Naive B cell (primary cell): ENCODE results near the gene KLF3. TPM values are rescaled to one million over a fixed set of nuclear protein-coding genes. Genes with fewer than 3 reads are reported as not detected.

Source experiments
- ATAC-seq, 2 donors: fragments of 150-1000 bp; cut with Tn5 transposase; 2 replicates each; pipeline ENCODE4 v1.10.0; 2021; ENCODE audit warnings: low read depth in 2 of 2, mild to moderate bottlenecking in 2 of 2, moderate library complexity in 2 of 2
- DNase-seq: peaks from one replicate; pipeline ENCODE4 v3.0.0; 2022
- H3K27ac Mint-ChIP-seq, 6 donors: one replicate each; pipeline ENCODE4 v1.8.0; 2020 to 2022; ENCODE audit warnings: mild to moderate bottlenecking in 6 of 6, mixed read lengths in 6 of 6, moderate library complexity in 5 of 6, inconsistent platforms in 2 of 6
- H3K27me3 Mint-ChIP-seq, 3 donors: one replicate each; pipeline ENCODE4 v1.8.0; 2021 to 2022; ENCODE audit warnings: mixed read lengths in 3 of 3, mild to moderate bottlenecking in 1 of 3
- H3K36me3 Mint-ChIP-seq, 2 donors: one replicate each; pipeline ENCODE4 v1.8.0; 2020 to 2022; ENCODE audit warnings: mixed read lengths in 2 of 2, inconsistent platforms in 1 of 2, mild to moderate bottlenecking in 1 of 2
- H3K4me1 Mint-ChIP-seq, 3 donors: one replicate each; pipeline ENCODE4 v1.8.0; 2020 to 2022; ENCODE audit warnings: mixed read lengths in 3 of 3, inconsistent platforms in 1 of 3, mild to moderate bottlenecking in 1 of 3, moderate library complexity in 1 of 3
- H3K4me3 Mint-ChIP-seq, 8 donors: one replicate each; pipeline ENCODE4 v1.8.0; 2020 to 2022; ENCODE audit warnings: mild to moderate bottlenecking in 8 of 8, mixed read lengths in 8 of 8, moderate library complexity in 8 of 8, inconsistent platforms in 2 of 8
- H3K9me3 Mint-ChIP-seq, 7 donors: one replicate each; pipeline ENCODE4 v1.8.0; 2020 to 2022; ENCODE audit warnings: mixed read lengths in 7 of 7, mild to moderate bottlenecking in 5 of 7, inconsistent platforms in 2 of 7, moderate library complexity in 1 of 7
- polyA plus RNA-seq, 6 donors: library from polyadenylated mRNA; unstranded; fragments of 300-500 nt; fragmentation: Illumina TruSeq; gene quantifications; one replicate each; pipeline ENCODE4 v1.2.3, GENCODE V29; 2021; ENCODE audit warnings: low read depth in 6 of 6

The KLF3 gene
- polyA plus RNA-seq, 6 donors from 2014 or later = 34.3 to 91.0 (median 58.5) TPM

DNA sequence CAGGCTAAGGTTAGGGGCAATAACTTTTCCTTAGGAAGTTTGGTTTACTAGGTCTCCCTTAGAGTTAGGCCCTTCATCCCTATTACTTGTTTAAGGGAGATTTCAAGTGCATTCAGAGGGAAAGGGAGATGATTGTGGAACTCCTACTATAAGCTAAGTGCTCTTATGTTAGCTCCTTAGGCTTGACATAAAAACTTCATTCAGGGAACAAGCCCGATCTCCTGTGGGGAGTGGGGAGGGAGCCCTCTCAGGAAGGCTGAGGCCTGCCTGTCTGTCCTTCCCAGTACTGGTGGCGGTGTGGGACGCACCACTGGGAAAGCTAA is 8.0 kb downstream of the KLF3 start:
- peak overlapping the region; percentile 6 to 96 (median 85) for H3K27ac Mint-ChIP-seq
- ATAC-seq = no peak
- no peaks in the 10 kb centered on the region for H3K9me3 Mint-ChIP-seq
- no peaks in the 10 kb centered on the region for H3K27me3 Mint-ChIP-seq
- DNase-seq = no peak
- peak overlapping the region in 6 of 8 donors; percentile 18 to 82 (median 60) for H3K4me3 Mint-ChIP-seq
- H3K4me1 Mint-ChIP-seq = peaks cover 71 to 82% (median 77%) of the 10 kb centered on the region in 3 donors
- no peaks in the 10 kb centered on the region for H3K36me3 Mint-ChIP-seq

GRCh38 chr4:38672397-38673129 is 8.6 kb downstream of the KLF3 start:
- Mint-ChIP-seq H3K27me3 (no peaks in the 10 kb centered on the region), H3K4me3 (peak overlapping the region in 7 of 8 donors; percentile 27 to 82 (median 63))
- no peak for DNase-seq

GRCh38 chr4:38673130-38673978 is 9.4 kb downstream of the KLF3 start:
- H3K4me3 Mint-ChIP-seq = peak overlapping the region in 7 of 8 donors; percentile 33 to 82 (median 65)

More at GRCh38 chr4:38672397-38673129, 8.6 kb downstream of the KLF3 start:
- Mint-ChIP-seq H3K27ac (peak overlapping the region; percentile 84 to 96 (median 88)), H3K36me3 (no peaks in the 10 kb centered on the region), H3K9me3 (no peaks in the 10 kb centered on the region), H3K4me1 (peaks cover 69 to 80% (median 77%) of the 10 kb centered on the region in 3 donors)
- ATAC-seq = no peak

DNA sequence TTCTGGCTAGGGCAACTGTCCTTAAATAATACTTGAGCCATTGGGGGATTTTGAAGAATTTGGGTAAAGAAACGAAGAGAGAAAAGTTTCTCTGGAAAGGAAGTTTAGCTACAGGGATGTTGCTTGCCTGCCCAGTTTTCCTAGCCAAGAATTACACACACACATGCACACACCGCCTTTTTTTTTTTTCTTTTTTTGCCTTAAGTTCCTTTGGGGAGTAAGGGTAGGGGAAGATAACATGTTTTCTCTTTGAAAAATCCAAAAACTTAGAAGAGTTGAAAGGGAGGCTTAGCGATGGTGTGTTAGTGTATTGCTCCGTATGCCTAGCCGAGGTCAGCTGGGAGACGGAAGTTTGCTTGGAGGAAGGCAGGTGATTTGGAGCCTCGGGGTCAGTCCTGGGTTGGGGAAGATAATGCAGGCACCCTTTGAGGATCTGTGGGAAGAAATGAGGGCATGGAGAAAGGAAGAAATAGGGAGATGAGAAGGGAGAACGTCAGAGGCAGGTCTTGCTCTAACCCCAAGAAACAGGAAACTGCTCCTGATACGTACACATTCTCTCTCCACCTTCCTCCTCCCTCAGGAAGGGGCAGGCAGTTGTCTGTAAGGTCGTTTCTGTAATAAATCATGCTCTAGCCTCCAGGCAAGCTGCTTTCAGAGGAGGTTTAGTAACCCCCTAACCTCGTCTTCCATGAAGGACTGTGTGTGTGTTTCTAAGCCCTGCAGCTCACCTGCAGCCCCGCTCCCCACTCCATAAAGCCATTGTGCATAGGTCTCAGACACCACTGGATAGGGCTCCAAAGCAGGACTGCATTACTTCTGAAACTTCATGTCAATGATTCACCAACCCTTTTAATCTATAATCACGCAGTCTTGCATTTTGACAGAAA is 10.5 kb downstream of the KLF3 start:
- peak overlapping the region; percentile 48 to 93 (median 84) for H3K27ac Mint-ChIP-seq
- ATAC-seq = no peak

More at GRCh38 chr4:38673130-38673978, 9.4 kb downstream of the KLF3 start:
- Mint-ChIP-seq H3K36me3 (no peaks in the 10 kb centered on the region), H3K9me3 (no peaks in the 10 kb centered on the region), H3K27ac (peak overlapping the region; percentile 19 to 93 (median 84)), H3K27me3 (no peaks in the 10 kb centered on the region), H3K4me1 (peaks cover 76 to 83% (median 81%) of the 10 kb centered on the region in 3 donors)
- no peak for ATAC-seq
- no peak for DNase-seq

DNA sequence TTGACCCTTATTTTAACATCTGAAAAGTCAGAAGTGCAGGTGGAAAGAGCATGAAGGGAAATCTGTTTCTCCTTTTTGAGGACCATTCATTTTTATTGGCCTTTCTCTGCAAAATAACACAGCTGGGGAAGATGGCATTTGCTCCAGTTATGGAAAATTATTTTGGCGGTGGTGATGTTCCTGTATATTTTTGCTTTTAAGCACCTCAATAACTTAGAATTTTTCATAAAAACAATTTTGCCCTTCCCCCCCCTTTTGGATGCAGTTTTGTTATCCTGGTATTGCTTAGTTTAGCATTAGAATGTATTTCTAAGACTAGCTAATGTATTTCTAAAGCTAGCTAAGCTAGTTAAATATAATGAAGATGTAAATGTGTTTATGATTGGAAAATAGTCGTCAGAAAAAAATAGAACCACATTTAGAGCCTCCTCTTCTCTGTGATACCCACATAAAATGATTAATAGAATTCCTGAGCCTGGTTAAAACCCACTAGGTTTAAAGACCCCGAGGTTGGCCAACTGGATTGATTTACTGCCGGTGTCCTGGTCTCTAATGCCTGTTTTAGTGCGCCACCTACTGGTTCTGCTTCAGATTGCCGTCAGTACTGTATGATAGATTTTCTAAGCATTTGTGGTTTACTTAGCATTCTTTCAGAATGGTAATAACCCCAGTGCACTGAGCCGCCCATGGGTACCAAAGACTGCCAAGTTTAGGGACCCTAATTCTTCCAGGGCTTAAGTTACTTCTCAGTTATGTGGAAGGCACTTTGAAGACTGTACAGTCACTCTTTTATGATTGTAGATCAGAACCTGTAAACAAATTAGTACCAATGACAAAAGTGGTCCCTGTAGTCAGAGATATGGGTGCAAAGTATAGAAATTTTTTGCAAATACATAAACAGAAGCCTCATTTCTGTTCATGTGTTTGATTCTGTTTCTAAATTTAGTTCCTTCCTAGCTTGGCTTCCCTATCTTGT is 11.4 kb downstream of the KLF3 start:
- ATAC-seq (peak; percentile 55 to 69), DNase-seq (peak; percentile 71)
- Mint-ChIP-seq H3K36me3 (peaks cover 0 to 8% of the 10 kb centered on the region in 2 donors), H3K27me3 (no peaks in the 10 kb centered on the region), H3K9me3 (peaks cover 0 to 3% (median 0%) of the 10 kb centered on the region in 7 donors), H3K4me3 (peak overlapping the region; percentile 5 to 84 (median 59)), H3K27ac (peak overlapping the region; percentile 57 to 93 (median 84)), H3K4me1 (peaks cover 70 to 86% (median 78%) of the 10 kb centered on the region in 3 donors)

More for the DNA sequence above, 10.5 kb downstream of the KLF3 start:
- DNase-seq = no peak
- Mint-ChIP-seq H3K36me3 (peaks cover 0 to 8% of the 10 kb centered on the region in 2 donors), H3K4me1 (peaks cover 77 to 86% (median 78%) of the 10 kb centered on the region in 3 donors), H3K4me3 (peak overlapping the region in 7 of 8 donors; percentile 33 to 84 (median 65)), H3K9me3 (peaks cover 0 to 3% (median 0%) of the 10 kb centered on the region in 7 donors), H3K27me3 (no peaks in the 10 kb centered on the region)

DNA sequence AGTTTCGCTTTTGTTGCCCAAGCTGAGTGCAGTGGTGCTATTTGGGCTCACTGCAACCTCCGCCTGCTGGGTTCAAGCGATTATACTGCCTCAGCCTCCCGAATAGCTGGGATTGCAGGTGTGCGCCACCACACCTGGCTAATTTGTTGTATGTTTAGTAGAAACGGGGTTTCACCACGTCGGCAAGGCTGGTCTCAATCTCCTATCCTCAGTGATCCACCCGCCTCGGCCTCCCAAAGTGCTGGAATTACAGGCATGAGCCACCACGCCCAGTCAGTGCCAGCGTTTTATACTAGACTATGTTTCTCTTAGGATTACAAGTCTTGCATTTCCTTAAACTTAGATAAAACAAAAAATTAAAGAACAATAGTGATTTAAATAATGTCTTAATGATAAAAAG is 13.0 kb downstream of the KLF3 start:
- peaks cover 6 to 15% of the 10 kb centered on the region in 2 donors for H3K36me3 Mint-ChIP-seq
- DNase-seq (no peak), ATAC-seq (no peak)
- no peaks in the 10 kb centered on the region for H3K27me3 Mint-ChIP-seq
- H3K4me1 Mint-ChIP-seq = peaks cover 62 to 75% (median 63%) of the 10 kb centered on the region in 3 donors
- no peak overlapping the region for H3K4me3 Mint-ChIP-seq
- H3K9me3 Mint-ChIP-seq = peaks cover 0 to 3% (median 0%) of the 10 kb centered on the region in 7 donors
- H3K27ac Mint-ChIP-seq = no peak overlapping the region

DNA sequence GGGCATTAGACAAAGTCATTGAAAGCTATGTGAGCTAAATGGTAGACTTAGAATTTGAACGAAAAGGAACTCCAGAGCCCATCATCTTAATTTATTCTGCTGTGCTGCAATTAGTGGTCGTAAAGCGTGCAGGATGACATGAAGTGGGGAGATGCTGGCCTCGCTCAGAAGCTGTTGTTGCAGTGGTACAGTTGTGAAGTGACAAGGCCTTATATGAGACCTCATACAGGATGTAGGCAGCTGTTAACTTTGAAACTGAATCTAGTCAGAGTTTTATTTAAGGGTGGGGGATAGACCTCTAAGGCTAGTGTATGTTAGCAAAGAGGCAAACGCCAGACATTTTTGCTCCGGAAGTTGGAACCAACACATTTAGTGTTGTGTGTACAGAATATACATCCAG is 13.4 kb downstream of the KLF3 start:
- H3K4me3 Mint-ChIP-seq = no peak overlapping the region
- peaks cover 0 to 3% (median 0%) of the 10 kb centered on the region in 7 donors for H3K9me3 Mint-ChIP-seq
- no peak for ATAC-seq

GRCh38 chr4:38678078-38678477 is 14.1 kb downstream of the KLF3 start:
- H3K27me3 Mint-ChIP-seq = no peaks in the 10 kb centered on the region
- H3K36me3 Mint-ChIP-seq = peaks cover 6 to 15% of the 10 kb centered on the region in 2 donors
- peaks cover 52 to 64% (median 55%) of the 10 kb centered on the region in 3 donors for H3K4me1 Mint-ChIP-seq
- ATAC-seq (no peak), DNase-seq (no peak)
- H3K4me3 Mint-ChIP-seq = no peak overlapping the region
- peaks cover 0 to 3% (median 0%) of the 10 kb centered on the region in 7 donors for H3K9me3 Mint-ChIP-seq
- H3K27ac Mint-ChIP-seq = peak overlapping the region in 2 of 6 donors; percentile 9 to 52

More for the DNA sequence above, 13.4 kb downstream of the KLF3 start:
- DNase-seq = no peak
- Mint-ChIP-seq H3K27me3 (no peaks in the 10 kb centered on the region), H3K4me1 (peaks cover 58 to 70% (median 61%) of the 10 kb centered on the region in 3 donors), H3K27ac (peak overlapping the region in 1 of 6 donors; percentile 18), H3K36me3 (peaks cover 6 to 15% of the 10 kb centered on the region in 2 donors)

DNA sequence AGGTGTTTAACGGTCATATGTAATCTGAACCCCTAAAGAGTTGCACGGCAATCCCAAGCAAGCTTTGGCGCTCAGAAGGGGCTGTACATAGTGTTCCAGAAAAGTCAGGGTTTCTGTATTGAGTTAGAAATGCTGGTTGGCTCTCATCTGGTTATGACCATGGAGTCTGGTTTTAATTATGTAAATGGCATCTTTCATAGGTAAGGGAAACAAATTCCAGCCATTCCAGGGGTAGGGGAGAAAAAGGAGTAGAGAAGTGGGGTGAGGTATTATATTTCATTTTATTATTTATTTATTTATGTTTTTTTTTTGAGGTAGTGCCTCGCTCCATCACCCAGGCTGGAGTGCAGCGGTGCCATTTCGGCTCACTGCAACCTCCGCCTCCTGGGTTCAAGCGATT is 15.9 kb downstream of the KLF3 start:
- peaks cover 6 to 15% of the 10 kb centered on the region in 2 donors for H3K36me3 Mint-ChIP-seq
- DNase-seq = no peak
- H3K4me1 Mint-ChIP-seq = peaks cover 36 to 58% (median 41%) of the 10 kb centered on the region in 3 donors
- no peak overlapping the region for H3K4me3 Mint-ChIP-seq
- peak overlapping the region in 1 of 6 donors; percentile 34 for H3K27ac Mint-ChIP-seq
- no peaks in the 10 kb centered on the region for H3K27me3 Mint-ChIP-seq
- no peak for ATAC-seq
- peaks cover 0 to 3% (median 0%) of the 10 kb centered on the region in 7 donors for H3K9me3 Mint-ChIP-seq

DNA sequence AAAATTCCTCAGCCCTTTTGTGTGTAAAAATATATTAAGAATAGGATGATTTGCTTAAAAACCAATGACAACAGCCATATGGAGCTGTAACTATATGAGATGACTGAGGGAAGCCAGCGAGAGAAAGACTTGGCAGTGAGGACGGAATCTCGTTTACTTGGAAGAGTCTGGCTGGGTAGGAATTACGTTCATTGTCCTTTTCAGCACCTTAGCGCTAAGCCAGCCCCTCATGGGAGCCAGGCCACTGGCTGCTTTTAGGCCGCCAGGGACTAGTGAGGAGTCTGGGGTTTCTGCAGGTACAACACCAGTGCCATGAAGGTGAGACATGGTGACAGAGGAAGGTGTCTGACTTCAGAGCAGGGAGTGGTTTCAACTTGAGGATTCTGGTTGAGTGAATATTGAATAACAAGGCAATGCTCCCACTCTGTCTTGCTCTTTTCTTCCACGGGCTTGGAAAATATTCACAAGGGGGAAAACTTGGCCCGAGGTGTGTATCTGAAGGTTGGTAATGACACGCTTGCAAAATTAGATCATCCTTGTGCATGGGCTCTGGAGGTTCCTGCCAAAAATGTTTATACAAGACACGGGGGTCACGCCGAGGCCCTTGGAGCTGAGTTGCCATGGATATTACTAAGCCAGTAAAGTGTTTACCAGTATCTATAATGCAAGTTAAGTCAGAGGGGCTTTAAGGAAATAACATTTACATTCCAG is 17.4 kb downstream of the KLF3 start:
- Mint-ChIP-seq H3K27ac (no peak overlapping the region), H3K9me3 (peaks cover 0 to 3% (median 0%) of the 10 kb centered on the region in 7 donors), H3K27me3 (no peaks in the 10 kb centered on the region), H3K4me3 (peak overlapping the region in 2 of 8 donors; percentile 5 to 35), H3K4me1 (peaks cover 28 to 53% (median 29%) of the 10 kb centered on the region in 3 donors), H3K36me3 (peaks cover 7 to 22% of the 10 kb centered on the region in 2 donors)
- ATAC-seq (no peak), DNase-seq (no peak)

GRCh38 chr4:38682336-38682735 is 18.3 kb downstream of the KLF3 start:
- Mint-ChIP-seq H3K27me3 (no peaks in the 10 kb centered on the region), H3K36me3 (peaks cover 12 to 22% of the 10 kb centered on the region in 2 donors), H3K4me3 (no peak overlapping the region), H3K9me3 (peaks cover 0 to 3% (median 0%) of the 10 kb centered on the region in 7 donors), H3K27ac (peak overlapping the region in 1 of 6 donors; percentile 12), H3K4me1 (peaks cover 27 to 53% (median 29%) of the 10 kb centered on the region in 3 donors)
- DNase-seq (no peak), ATAC-seq (no peak)
